Spleen (tissue), 13 donors: Measurements from ENCODE around the gene ERFE. TPM values are rescaled to one million over a fixed set of nuclear protein-coding genes. Genes with fewer than 3 reads are reported as not detected.

Experiments used
- DNase-seq: peaks from one replicate; pipeline ENCODE4 v3.0.0-alpha.2; 2020
- H3K27ac ChIP-seq, 8 donors: fragments of 200-600 bp; sonication (generic) in 7 of 8; 1 replicate in 4 of 8; 2 replicates in 4 of 8; pipeline versions ENCODE4 v1.5.0 to v1.8.0; 2016 to 2021; ENCODE audit warnings: inconsistent platforms in 4 of 8, mild to moderate bottlenecking in 4 of 8, moderate library complexity in 1 of 8
- H3K27me3 ChIP-seq, 7 donors: fragments of 200-600 bp; sonication (generic) in 6 of 7; replicated peaks in 1 of 7; 1 replicate in 4 of 7; 2 replicates in 3 of 7; pipeline versions ENCODE4 v1.5.0 to v1.8.0; 2016 to 2021; ENCODE audit warnings: inconsistent platforms in 3 of 7, mild to moderate bottlenecking in 1 of 7
- H3K36me3 ChIP-seq, 6 donors: fragments of 200-600 bp; sonication (generic) in 5 of 6; 1 replicate in 4 of 6; 2 replicates in 2 of 6; pipeline versions ENCODE4 v1.5.0 to v1.8.0; 2016 to 2021; ENCODE audit warnings: inconsistent platforms in 2 of 6
- H3K4me1 ChIP-seq, 6 donors: fragments of 200-600 bp; sonication (generic) in 5 of 6; 1 replicate in 3 of 6; 2 replicates in 3 of 6; pipeline versions ENCODE4 v1.5.0 to v1.8.0; 2016 to 2021; ENCODE audit warnings: inconsistent platforms in 3 of 6
- H3K4me3 ChIP-seq, 8 donors: fragments of 200-600 bp; sonication (generic) in 7 of 8; 1 replicate in 4 of 8; 2 replicates in 4 of 8; pipeline versions ENCODE4 v1.5.0 to v1.8.0; 2016 to 2021; ENCODE audit warnings: inconsistent platforms in 4 of 8, mild to moderate bottlenecking in 4 of 8, moderate library complexity in 2 of 8
- H3K9me3 ChIP-seq, 8 donors: fragments of 200-600 bp; sonication (generic) in 7 of 8; 1 replicate in 4 of 8; 2 replicates in 4 of 8; pipeline versions ENCODE4 v1.5.0 to v1.8.0; 2016 to 2021; ENCODE audit warnings: inconsistent platforms in 4 of 8
- POLR2A ChIP-seq, 3 donors: fragments of 450-650 bp; IDR thresholded peaks; one replicate each; pipeline ENCODE4 v1.5.1; 2017; ENCODE audit warnings: antibody characterized with exemption in 3 of 3, mild to moderate bottlenecking in 1 of 3
- POLR2AphosphoS5 ChIP-seq, 3 donors: sonication (generic); formaldehyde crosslinking; IDR thresholded peaks; one replicate each; pipeline ENCODE4 v1.5.1; 2017; ENCODE audit warnings: antibody characterized with exemption in 3 of 3
- WGBS, 5 donors: extraction: QIAGEN DNeasy Blood & Tissue Kit in 3 of 5; methylation state at CpG; one replicate each; pipeline versions ENCODE4 v1.1.5 to v1.1.7; 2013 to 2018; 5-methylcytosine and 5-hydroxymethylcytosine counted together
- intact Hi-C: fragments of 100-400 bp; cut with DNase I; formaldehyde crosslinking; loops from one replicate; pipeline ENCODE4 v1.15.0; 2023; ENCODE audit warnings: low total_unique reads
- long read RNA-seq, 2 donors: transcript quantifications; one replicate each; lab custom pipeline, GENCODE V29; 2026
- polyA plus RNA-seq, 3 donors: library from polyadenylated mRNA; stranded (reverse); fragments of 200-250 nt; gene quantifications; one replicate each; pipeline ENCODE4 v1.2.1, GENCODE V29; 2013
- total RNA-seq, 7 donors: library from RNA; depleted of rRNA in 3 of 7; stranded (reverse); fragments of >200 nt in 3 of 7; fragmentation: NEBNext Ultra II Directional in 4 of 7; extraction: Animal tissue kit (Norgen Biotek cat#: 25700) in 4 of 7; gene quantifications; one replicate each; pipeline versions ENCODE4 v1.1.0 to v1.2.1, GENCODE V29; 2016 to 2021
- TF ChIP-seq, protein P1 (sequence below), 11 experiments: fragments of 200-600 bp in 7 of 11; fragments of 450-650 bp in 4 of 11; sonication (generic) in 4 of 11; IDR thresholded peaks in 8 of 11; conservative IDR thresholded peaks in 3 of 11; 1 replicate in 7 of 11; 2 replicates in 4 of 11; pipeline versions ENCODE4 v1.4.0 to v1.8.0; 2016 to 2021; ENCODE audit warnings: antibody characterized with exemption in 11 of 11, inconsistent platforms in 4 of 11, mild to moderate bottlenecking in 1 of 11
- donor health status: healthy with polysubstance abuse.
- donor health status: DM: no; HTN: no; CAD: no; lungs with moderate emphysema.
- donor health status: DM: no; HTN: no; CAD: no.
- donor health status: Bipolar disorder and iron deficiency.
- donor health status: healthy.
- donor health status: DM: no; HTN: no; CAD: no.
- donor health status: DM: yes; HTN: yes; CAD: no.

Gene ERFE
- total RNA-seq (10 to 100 TPM in 1 of 7 donors, 1 to 10 TPM in 5, under 1 TPM in 1; 0.49 to 11.0 (median 2.4) TPM), polyA plus RNA-seq (under 1 TPM; 0.06 to 0.63 (median 0.16) TPM)
- long read RNA-seq, donor 1 = 0 reads
- long read RNA-seq, donor 2 = 0 reads

GRCh38 chr2:238158509-238159070 lies at the start of gene ERFE:
Gene ERFE, plus strand, starts transcription at chr2:238158970. Its CDS starts 38 bp downstream, at chr2:238159008.
- H3K4me3 ChIP-seq = peak within 1 kb of the TSS in 6 of 8 donors; percentile 0 to 66 (median 32)
- 9 to 30% (median 17%) methylated on average over 14 to 55 of the region's 61 CpGs for WGBS, 5 donors
- H3K9me3 ChIP-seq = no peaks in the 10 kb centered on the region
- intact Hi-C loops = no loop called here
- peak; percentile 84 for DNase-seq
- no peaks in the 10 kb centered on the region for H3K36me3 ChIP-seq
- H3K27me3 ChIP-seq = peaks cover 0 to 62% (median 26%) of the 10 kb centered on the region in 7 donors
- H3K27ac ChIP-seq = no peak within 1 kb of the TSS
- TF ChIP-seq POLR2A (IDR thresholded peaks at IDR 0.05) (no peak), POLR2AphosphoS5 (IDR thresholded peaks at IDR 0.05) (no peak)
- TF ChIP-seq, protein P1, sequence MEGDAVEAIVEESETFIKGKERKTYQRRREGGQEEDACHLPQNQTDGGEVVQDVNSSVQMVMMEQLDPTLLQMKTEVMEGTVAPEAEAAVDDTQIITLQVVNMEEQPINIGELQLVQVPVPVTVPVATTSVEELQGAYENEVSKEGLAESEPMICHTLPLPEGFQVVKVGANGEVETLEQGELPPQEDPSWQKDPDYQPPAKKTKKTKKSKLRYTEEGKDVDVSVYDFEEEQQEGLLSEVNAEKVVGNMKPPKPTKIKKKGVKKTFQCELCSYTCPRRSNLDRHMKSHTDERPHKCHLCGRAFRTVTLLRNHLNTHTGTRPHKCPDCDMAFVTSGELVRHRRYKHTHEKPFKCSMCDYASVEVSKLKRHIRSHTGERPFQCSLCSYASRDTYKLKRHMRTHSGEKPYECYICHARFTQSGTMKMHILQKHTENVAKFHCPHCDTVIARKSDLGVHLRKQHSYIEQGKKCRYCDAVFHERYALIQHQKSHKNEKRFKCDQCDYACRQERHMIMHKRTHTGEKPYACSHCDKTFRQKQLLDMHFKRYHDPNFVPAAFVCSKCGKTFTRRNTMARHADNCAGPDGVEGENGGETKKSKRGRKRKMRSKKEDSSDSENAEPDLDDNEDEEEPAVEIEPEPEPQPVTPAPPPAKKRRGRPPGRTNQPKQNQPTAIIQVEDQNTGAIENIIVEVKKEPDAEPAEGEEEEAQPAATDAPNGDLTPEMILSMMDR (IDR thresholded peaks at IDR 0.05 in 8 of 11, conservative IDR thresholded peaks at IDR 0.05 in 3 of 11) = peak in 6 of 11 experiments; percentile 29 to 74 (median 66)
- peaks cover 0 to 38% (median 28%) of the 10 kb centered on the region in 6 donors for H3K4me1 ChIP-seq

DNA sequence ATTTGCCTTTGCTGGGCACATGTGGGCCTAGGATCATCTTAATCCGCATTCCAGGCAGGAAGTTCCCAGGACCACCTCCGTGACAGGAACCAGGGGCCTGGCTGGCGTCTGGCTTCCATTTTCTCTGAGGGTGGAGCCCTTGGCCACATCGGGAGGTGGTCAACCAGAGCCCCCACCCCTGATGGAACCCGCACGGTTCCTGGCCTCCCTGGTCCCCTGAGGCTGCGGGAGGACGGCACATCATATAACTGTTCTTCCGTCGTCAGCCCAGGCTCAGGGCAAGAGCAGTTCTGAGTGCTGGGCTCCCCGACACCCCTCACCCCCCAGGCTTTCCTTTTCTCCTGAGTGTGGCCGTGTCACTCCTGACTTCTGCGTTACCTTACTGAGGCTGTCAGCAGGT lies 45.2 kb upstream of the ERFE start:
- H3K4me1 ChIP-seq = peaks cover 3 to 22% (median 9%) of the 10 kb centered on the region in 6 donors
- H3K27ac ChIP-seq = peak overlapping the region in 1 of 8 donors; percentile 43
- peak; percentile 31 for DNase-seq
- 93 to 96% (median 95%) methylated on average over 13 of the region's 13 CpGs for WGBS, 5 donors
- no peak overlapping the region for H3K4me3 ChIP-seq
- peaks cover 0 to 26% (median 0%) of the 10 kb centered on the region in 7 donors for H3K27me3 ChIP-seq
- peaks cover 7 to 30% (median 25%) of the 10 kb centered on the region in 8 donors for H3K9me3 ChIP-seq
- no peak for TF ChIP-seq POLR2AphosphoS5 (IDR thresholded peaks at IDR 0.05)
- TF ChIP-seq, protein P1 (IDR thresholded peaks at IDR 0.05 in 8 of 11, conservative IDR thresholded peaks at IDR 0.05 in 3 of 11) = no peak
- TF ChIP-seq POLR2A (IDR thresholded peaks at IDR 0.05) = no peak
- H3K36me3 ChIP-seq = no peaks in the 10 kb centered on the region
- intact Hi-C loops = no loop called here

- peaks cover 7 to 30% (median 25%) of the 10 kb centered on the region in 8 donors for H3K9me3 ChIP-seq
- DNase-seq = peak; percentile 80
- 55 to 67% (median 60%) methylated on average over 16 of the region's 16 CpGs for WGBS, 5 donors
- no peak overlapping the region for H3K4me3 ChIP-seq
- peaks cover 0 to 26% (median 0%) of the 10 kb centered on the region in 7 donors for H3K27me3 ChIP-seq
- no peaks in the 10 kb centered on the region for H3K36me3 ChIP-seq
- TF ChIP-seq POLR2AphosphoS5 (IDR thresholded peaks at IDR 0.05) (peak in 2 of 3 donors; percentile 31 to 62), POLR2A (IDR thresholded peaks at IDR 0.05) (peak in 1 of 3 donors; percentile 8)
- TF ChIP-seq, protein P1 (IDR thresholded peaks at IDR 0.05 in 8 of 11, conservative IDR thresholded peaks at IDR 0.05 in 3 of 11) = no peak
- intact Hi-C loops = no loop called here
- peak overlapping the region in 1 of 8 donors; percentile 43 for H3K27ac ChIP-seq
- H3K4me1 ChIP-seq = peaks cover 0 to 14% (median 1%) of the 10 kb centered on the region in 6 donors
Measured at GRCh38 chr2:238114331-238114841, 44.4 kb upstream of the ERFE start.
